ENCODE measurements around the gene MTAP.

Gene MTAP

GRCh38 chr9:21969951-21970799 is 167.7 kb downstream of the MTAP start:
- DNase-seq (ENCODE audit: low spot score), result no peak

- DNase-seq (ENCODE audit: low spot score), result no peak
These were observed 168.6 kb downstream of the MTAP start for GRCh38 chr9:21970800-21971640.

GRCh38 chr9:21972361-21972760 is 169.9 kb downstream of the MTAP start:
- DNase-seq (ENCODE audit: low spot score), result no peak

- DNase-seq (ENCODE audit: low spot score), result peak; percentile 10
These were observed 171.9 kb downstream of the MTAP start for GRCh38 chr9:21974343-21974721.

GRCh38 chr9:21974722-21975409 is 172.4 kb downstream of the MTAP start:
- DNase-seq (ENCODE audit: low spot score), result peak; percentile 79

- DNase-seq (ENCODE audit: low spot score), result no peak
These were observed 174.0 kb downstream of the MTAP start for GRCh38 chr9:21976334-21976875.

- no peak for DNase-seq (ENCODE audit: low spot score)
These were observed 180.0 kb downstream of the MTAP start for GRCh38 chr9:21982391-21982790.

- DNase-seq (ENCODE audit: low spot score), result no peak
These were observed 180.6 kb downstream of the MTAP start for GRCh38 chr9:21982861-21983560.

GRCh38 chr9:21983561-21983935 is 181.1 kb downstream of the MTAP start:
- DNase-seq (ENCODE audit: low spot score), result no peak

GRCh38 chr9:21984101-21984500 is 181.7 kb downstream of the MTAP start:
- DNase-seq (ENCODE audit: low spot score), result no peak

GRCh38 chr9:21985964-21986667 is 183.7 kb downstream of the MTAP start:
- DNase-seq (ENCODE audit: low spot score), result no peak
